ENCODE measurements around the gene ZHX3. TPM values are rescaled to one million over a fixed set of nuclear protein-coding genes. Genes with fewer than 3 reads are reported as not detected.
A peak's percentile ranks its signal among the peaks of the same experiment; 100 is the strongest.
"Not testable (repeated sequence)": the region's sequence is repeated elsewhere in the genome, so short reads cannot be mapped to it uniquely, and the experiment has no call there.

The ZHX3 gene
- total RNA-seq, 8 experiments from 2014 or later = 6.6 to 20.6 (median 13.0) TPM

DNA sequence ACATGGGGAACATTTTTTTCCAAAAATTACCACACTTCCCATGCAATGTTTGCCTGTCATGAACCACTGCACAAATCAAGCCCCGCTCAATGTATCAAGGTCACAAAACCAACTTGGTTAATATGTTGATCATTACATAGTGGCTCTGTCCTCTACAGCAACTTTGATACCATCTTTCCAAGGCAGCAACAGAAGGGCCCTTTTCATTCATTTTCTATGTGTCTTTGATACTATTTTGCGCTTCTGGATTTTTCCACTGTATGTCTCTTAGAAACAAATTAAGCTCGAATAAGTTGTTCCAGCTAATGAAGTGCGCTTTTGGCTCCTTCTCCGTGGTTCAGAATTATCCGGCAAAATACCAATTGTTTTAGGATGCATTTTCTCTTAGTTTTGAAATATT lies 1.5 kb downstream of the ZHX3 start:
- in situ Hi-C loops (cut with MboI; ENCODE audit: low pct_unique_long_range_greater_than_20kb in 2 of 9, low sequenced_read_pairs in 9 of 9, unreplicated experiment in 9 of 9) = no loop called here
- 6 to 94% (median 76%) methylated on average over 2 to 6 of the region's 6 CpGs; no CpG with 5 or more reads in 1 of the 10 experiments for WGBS, 10 experiments
- Histone ChIP-seq H3K4me3 (peak overlapping the region in 2 of 5 donors; percentile 73 to 76), H3K27ac (no peak overlapping the region), H3K4me1 (replicated peaks in 1 of 2) (peaks cover 4 to 9% of the 10 kb centered on the region in 2 donors)
- ATAC-seq (replicated peaks in 6 of 8) = no peak

DNA sequence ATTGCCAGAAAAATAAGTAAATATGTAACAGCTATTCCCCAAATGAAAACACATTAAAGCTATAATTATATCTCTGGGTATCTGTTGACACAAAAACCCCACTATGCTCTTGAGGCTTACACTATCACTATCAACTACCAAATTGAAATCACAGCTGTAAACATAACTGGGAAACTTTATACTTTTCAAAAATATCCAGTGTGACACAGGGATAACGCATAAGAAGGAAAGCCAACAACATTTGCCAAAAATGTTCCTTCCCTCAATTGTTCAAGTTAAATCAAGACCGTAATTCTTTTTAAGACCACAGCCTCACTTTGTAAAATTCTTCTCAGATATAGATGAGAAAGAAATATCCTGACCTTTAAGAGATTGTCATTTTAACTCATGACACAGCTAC lies 3.1 kb downstream of the ZHX3 start:
- H3K27ac ChIP-seq = no peak overlapping the region
- no peak for ATAC-seq (replicated peaks in 6 of 8)
- peaks cover 4 to 9% of the 10 kb centered on the region in 2 donors for H3K4me1 ChIP-seq (replicated peaks in 1 of 2)
- 69 to 100% (median 93%) methylated on average over 1 to 2 of the region's 2 CpGs for WGBS, 10 experiments
- no peak overlapping the region for H3K4me3 ChIP-seq
- in situ Hi-C loops (cut with MboI; ENCODE audit: low pct_unique_long_range_greater_than_20kb in 2 of 9, low sequenced_read_pairs in 9 of 9, unreplicated experiment in 9 of 9) = no loop called here

DNA sequence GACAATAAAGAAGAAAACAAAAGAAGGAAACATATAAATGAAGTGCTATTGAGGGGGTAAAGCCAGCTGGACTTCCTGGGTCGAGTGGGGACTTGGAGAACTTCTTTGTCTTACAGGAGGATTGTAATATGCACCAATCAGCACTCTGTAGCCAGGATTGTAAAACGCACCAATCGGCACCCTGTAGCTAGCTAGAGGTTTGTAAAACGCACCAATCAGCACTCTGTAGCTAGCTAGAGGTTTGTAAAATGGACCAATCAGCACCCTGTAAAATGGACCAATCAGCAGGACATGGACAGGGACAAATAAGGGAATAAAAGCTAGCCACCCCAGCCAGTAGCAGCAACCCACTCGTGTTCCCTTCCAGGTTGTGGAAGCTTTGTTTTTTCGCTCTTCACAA lies 5.5 kb downstream of the ZHX3 start:
- ATAC-seq (replicated peaks in 6 of 8); H3K4me1 ChIP-seq (replicated peaks in 1 of 2); H3K27ac ChIP-seq; in situ Hi-C loops (cut with MboI; ENCODE audit: low pct_unique_long_range_greater_than_20kb in 2 of 9, low sequenced_read_pairs in 9 of 9, unreplicated experiment in 9 of 9); H3K4me3 ChIP-seq: not testable (repeated sequence)
- 60 to 100% (median 88%) methylated on average over 1 to 6 of the region's 6 CpGs for WGBS, 10 experiments

DNA sequence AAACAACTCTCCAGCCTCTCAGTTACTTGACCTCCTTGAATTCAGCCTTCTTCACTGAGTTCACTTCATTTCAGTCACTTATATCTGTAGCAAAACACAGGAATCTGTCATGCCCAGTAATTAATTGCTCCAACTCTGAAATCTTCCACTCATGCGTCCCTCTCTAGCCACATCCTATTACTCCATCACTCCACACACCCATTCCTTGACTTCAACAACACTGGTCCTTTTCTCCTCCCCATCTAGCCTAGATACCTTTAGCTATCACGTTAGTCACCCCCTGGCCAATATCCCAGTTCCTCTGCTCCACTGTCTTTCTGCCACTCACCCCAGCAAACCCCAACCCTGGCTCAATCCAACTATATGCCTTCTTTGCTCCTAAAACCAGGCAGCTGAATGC lies 7.7 kb downstream of the ZHX3 start:
- H3K4me3 ChIP-seq = no peak overlapping the region
- no peak for ATAC-seq (replicated peaks in 6 of 8)
- WGBS, 10 experiments = 25 to 100% (median 83%) methylated on average over 1 to 2 of the region's 2 CpGs; no CpG with 5 or more reads in 2 of the 10 experiments
- no peak overlapping the region for H3K27ac ChIP-seq
- in situ Hi-C loops (cut with MboI; ENCODE audit: low pct_unique_long_range_greater_than_20kb in 2 of 9, low sequenced_read_pairs in 9 of 9, unreplicated experiment in 9 of 9) = no loop called here
- H3K4me1 ChIP-seq (replicated peaks in 1 of 2) = no peaks in the 10 kb centered on the region

DNA sequence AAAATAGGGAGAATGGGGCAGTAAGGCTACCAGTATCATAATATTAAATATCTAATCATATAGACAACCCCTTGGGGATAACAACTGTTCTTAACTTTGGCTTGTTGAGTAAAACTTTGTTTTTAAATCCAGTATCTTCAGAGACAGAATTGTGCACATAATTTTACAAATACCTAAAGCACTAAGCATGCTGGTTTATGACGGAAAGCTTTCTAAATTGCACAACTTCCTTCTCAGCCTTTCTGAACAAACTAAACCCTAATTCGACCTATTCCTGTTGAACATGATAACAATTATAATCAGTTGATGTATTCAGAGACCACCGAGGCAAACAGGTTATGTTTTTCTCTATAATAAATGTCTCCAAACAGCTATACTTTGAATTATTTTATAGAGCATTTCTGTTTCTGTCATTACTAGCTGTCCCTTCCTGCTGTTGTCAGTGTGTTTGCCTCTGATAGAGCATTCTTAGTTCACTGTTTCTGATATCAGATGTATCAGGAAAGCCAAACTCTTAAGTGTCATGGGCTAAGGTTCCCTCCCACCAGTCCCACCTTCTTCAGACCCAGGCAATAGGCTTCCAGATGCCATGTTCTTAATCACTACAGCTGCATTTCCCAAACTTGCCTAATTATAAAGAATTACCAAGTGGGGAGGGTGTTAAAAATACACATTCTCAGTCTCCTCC lies 8.7 kb downstream of the ZHX3 start:
- Histone ChIP-seq H3K4me3 (no peak overlapping the region), H3K27ac (no peak overlapping the region), H3K4me1 (replicated peaks in 1 of 2) (no peaks in the 10 kb centered on the region)
- in situ Hi-C loops (cut with MboI; ENCODE audit: low pct_unique_long_range_greater_than_20kb in 2 of 9, low sequenced_read_pairs in 9 of 9, unreplicated experiment in 9 of 9) = no loop called here
- ATAC-seq (replicated peaks in 6 of 8) = no peak
- 33 to 100% (median 85%) methylated on average over 1 to 3 of the region's 3 CpGs; no CpG with 5 or more reads in 2 of the 10 experiments for WGBS, 10 experiments

DNA sequence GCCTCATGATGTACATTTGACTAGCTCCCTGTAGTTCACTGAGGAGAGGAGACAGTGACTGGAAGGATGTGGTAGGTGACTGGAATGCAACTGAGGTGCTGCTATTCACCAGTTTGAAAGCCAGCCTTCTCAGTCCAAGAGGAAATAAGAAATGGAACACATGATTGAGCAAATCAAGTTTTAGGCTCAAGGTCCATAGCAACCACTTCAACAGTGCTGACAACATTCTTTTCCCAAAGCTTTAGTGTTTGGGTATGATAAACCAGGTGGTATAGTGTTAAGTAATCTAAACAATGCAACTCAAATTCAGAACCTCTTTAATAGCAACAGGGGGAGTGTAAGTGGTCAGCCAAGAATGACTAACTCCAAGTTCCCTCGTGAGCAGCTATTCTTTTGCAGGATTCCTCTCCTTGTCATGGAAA lies 9.2 kb downstream of the ZHX3 start:
- ATAC-seq (replicated peaks in 6 of 8) = peak in 2 of 8 experiments; percentile 32 to 38
- no peak overlapping the region for H3K4me3 ChIP-seq
- in situ Hi-C loops (cut with MboI; ENCODE audit: low pct_unique_long_range_greater_than_20kb in 2 of 9, low sequenced_read_pairs in 9 of 9, unreplicated experiment in 9 of 9) = no loop called here
- H3K27ac ChIP-seq = no peak overlapping the region
- WGBS, 10 experiments = 0 to 80% (median 38%) methylated on average over 1 of the region's 1 CpG; no CpG with 5 or more reads in 5 of the 10 experiments
- H3K4me1 ChIP-seq (replicated peaks in 1 of 2) = no peaks in the 10 kb centered on the region

DNA sequence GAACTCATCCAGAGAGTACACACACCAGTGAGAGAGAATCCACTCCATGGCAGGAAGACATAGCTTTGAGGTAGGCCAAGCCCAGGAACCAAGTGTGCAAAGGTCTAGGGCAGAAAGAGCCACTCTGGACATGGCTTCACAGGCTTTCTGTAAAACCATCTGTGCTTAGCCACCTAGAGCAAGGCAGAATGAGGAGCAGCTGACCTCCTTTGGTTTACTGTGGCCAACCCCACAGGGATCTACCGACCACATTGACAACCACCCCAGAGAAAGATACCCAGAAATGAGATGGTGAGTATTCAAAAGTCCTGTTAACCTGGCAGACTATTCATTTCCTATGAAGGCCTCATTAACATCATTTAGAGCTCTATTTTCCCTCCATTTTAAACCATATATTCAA lies 10.5 kb downstream of the ZHX3 start:
- WGBS, 10 experiments = 80 to 100% (median 100%) methylated on average over 1 of the region's 1 CpG; no CpG with 5 or more reads in 5 of the 10 experiments
- ATAC-seq (replicated peaks in 6 of 8) = no peak
- Histone ChIP-seq H3K4me3 (no peak overlapping the region), H3K4me1 (replicated peaks in 1 of 2) (no peaks in the 10 kb centered on the region), H3K27ac (no peak overlapping the region)
- in situ Hi-C loops (cut with MboI; ENCODE audit: low pct_unique_long_range_greater_than_20kb in 2 of 9, low sequenced_read_pairs in 9 of 9, unreplicated experiment in 9 of 9) = no loop called here

DNA sequence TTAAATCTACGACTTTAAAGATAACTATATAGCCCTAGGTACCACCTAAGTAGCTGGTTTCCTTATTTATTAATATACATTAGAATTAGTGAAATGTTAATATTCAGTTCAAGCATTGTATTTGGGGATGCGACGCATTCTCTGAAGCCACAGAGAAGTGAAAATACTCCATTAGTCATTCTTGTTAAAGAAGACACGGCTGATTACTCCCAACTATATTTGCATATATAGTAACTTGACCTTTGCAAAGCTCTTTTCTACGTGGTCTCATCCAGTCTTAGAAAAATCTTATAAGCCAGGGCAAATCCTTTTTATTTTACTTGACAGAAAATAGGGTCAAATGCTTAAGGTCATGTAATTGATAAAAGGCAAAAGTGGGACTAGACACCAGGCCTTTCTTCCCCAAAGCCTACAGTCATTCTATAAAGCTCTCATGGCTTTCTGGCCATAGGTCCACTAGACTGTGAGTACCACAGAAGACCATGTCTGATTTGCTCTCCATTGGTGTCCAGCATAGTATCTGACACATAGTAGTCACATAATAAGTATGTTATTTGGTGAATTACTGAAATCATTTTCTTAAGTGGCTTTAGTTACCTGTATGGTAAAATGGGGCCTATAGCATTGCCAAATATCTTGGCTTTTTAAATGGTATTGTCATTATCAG lies 11.3 kb downstream of the ZHX3 start:
- Histone ChIP-seq H3K27ac (no peak overlapping the region), H3K4me1 (replicated peaks in 1 of 2) (no peaks in the 10 kb centered on the region), H3K4me3 (no peak overlapping the region)
- ATAC-seq (replicated peaks in 6 of 8) = peak in 2 of 8 experiments; percentile 61 to 79
- 53 to 94% (median 79%) methylated on average over 1 to 5 of the region's 5 CpGs for WGBS, 10 experiments
- in situ Hi-C loops (cut with MboI; ENCODE audit: low pct_unique_long_range_greater_than_20kb in 2 of 9, low sequenced_read_pairs in 9 of 9, unreplicated experiment in 9 of 9) = no loop called here

DNA sequence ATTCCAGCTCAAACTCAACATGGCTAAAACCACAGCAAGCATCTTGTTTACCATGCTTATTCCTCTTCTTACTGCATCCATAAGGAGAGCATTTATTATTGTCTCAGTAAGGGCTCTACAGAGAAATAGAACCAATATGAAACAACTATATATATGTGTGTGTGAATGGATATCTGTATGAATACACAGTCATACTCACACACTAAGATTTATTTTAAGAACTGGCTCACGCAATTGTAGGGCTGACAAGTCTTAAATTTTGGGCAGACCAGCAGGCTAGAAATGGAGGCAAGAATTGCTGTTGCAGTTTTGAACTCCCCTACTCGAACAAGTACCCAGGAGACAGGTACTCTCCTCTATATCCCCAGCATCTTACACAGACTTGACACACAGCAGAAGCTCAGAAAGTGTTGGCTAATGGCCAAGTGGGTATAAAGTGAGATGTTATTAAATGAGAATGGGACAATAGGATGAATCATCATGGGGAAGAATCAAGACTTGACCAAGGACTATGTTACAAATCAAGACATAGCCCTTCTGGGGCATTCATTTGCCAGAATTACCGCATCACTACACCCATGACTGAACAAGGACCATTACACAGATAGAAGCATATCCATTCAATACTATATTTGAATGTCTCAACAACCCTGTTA lies 13.0 kb downstream of the ZHX3 start:
- Histone ChIP-seq H3K4me1 (replicated peaks in 1 of 2) (peaks cover 4 to 11% of the 10 kb centered on the region in 2 donors), H3K27ac (no peak overlapping the region), H3K4me3 (no peak overlapping the region)
- no peak for ATAC-seq (replicated peaks in 6 of 8)
- in situ Hi-C loops (cut with MboI; ENCODE audit: low pct_unique_long_range_greater_than_20kb in 2 of 9, low sequenced_read_pairs in 9 of 9, unreplicated experiment in 9 of 9) = no loop called here
- WGBS, 10 experiments = 80 to 100% (median 100%) methylated on average over 1 to 3 of the region's 3 CpGs; no CpG with 5 or more reads in 2 of the 10 experiments

DNA sequence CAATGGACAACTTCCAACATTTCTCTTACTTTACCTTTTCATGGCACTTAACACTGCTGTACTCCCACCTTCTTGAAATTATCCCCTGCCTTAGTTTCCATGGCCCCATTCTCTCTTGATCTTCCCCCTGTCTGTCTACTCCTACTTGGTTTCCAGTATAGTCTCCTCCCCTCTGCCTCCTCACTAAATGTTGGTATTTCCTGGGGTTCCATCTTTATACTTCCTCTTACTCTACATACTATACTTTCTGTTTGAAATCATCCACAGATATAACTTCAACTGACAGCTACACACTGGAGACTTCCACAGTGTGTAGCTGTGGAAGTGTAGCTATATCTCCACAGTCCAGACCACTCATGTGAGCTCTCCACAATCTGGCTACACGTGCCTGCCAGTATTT lies 13.5 kb downstream of the ZHX3 start:
- Histone ChIP-seq H3K4me1 (replicated peaks in 1 of 2) (peaks cover 4 to 16% of the 10 kb centered on the region in 2 donors), H3K4me3 (no peak overlapping the region), H3K27ac (no peak overlapping the region)
- in situ Hi-C loops (cut with MboI; ENCODE audit: low pct_unique_long_range_greater_than_20kb in 2 of 9, low sequenced_read_pairs in 9 of 9, unreplicated experiment in 9 of 9) = no loop called here
- no peak for ATAC-seq (replicated peaks in 6 of 8)
- 67 to 100% (median 67%) methylated on average over 1 of the region's 1 CpG; no CpG with 5 or more reads in 6 of the 10 experiments for WGBS, 10 experiments

DNA sequence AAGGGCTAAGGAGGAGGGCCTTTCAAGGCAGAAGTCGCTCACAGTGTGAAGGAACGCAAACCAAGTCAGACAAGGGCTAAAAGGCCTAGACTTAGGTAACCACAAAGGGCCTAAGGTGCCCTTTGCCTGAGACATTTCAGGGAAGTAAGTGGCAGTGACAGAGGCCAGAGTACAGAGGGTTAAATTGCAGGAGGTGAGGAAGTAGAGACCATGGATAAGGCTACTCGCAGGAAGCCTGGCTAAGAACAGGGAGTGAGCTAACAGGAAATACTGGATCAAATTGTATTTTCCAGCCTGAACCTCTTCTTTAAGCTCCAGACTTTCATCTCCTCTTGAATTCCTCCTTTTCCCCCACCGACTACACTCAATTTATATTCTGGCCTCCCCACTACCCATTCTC lies 16.6 kb downstream of the ZHX3 start:
- Histone ChIP-seq H3K4me1 (replicated peaks in 1 of 2) (peaks cover 5 to 23% of the 10 kb centered on the region in 2 donors), H3K27ac (no peak overlapping the region), H3K4me3 (no peak overlapping the region)
- in situ Hi-C loops (cut with MboI; ENCODE audit: low pct_unique_long_range_greater_than_20kb in 2 of 9, low sequenced_read_pairs in 9 of 9, unreplicated experiment in 9 of 9) = no loop called here
- 71 to 100% (median 90%) methylated on average over 1 to 4 of the region's 4 CpGs; no CpG with 5 or more reads in 2 of the 10 experiments for WGBS, 10 experiments
- ATAC-seq (replicated peaks in 6 of 8) = no peak

DNA sequence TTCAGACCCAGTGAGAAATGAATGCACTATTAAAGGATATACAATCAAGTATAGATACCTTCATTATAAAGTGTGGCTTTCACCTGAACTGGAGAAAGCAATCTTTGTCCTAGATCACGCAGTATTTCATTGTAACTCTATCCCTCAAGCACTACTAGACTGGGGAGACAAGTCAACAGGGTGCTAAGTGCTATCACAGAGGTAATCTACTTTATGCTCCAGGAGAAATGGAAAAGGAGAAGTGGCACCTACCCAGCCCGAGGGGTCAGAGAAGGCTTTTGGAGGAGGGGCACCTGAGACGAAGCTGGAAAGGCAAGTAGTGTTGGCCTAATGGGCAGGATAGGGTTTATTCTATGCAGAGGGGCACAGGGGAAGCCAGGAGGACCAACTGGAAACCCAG lies 17.1 kb downstream of the ZHX3 start:
- Histone ChIP-seq H3K4me3 (no peak overlapping the region), H3K4me1 (replicated peaks in 1 of 2) (peaks cover 5 to 23% of the 10 kb centered on the region in 2 donors), H3K27ac (no peak overlapping the region)
- in situ Hi-C loops (cut with MboI; ENCODE audit: low pct_unique_long_range_greater_than_20kb in 2 of 9, low sequenced_read_pairs in 9 of 9, unreplicated experiment in 9 of 9) = no loop called here
- WGBS, 10 experiments = 63 to 92% (median 90%) methylated on average over 2 to 3 of the region's 3 CpGs; no CpG with 5 or more reads in 3 of the 10 experiments
- ATAC-seq (replicated peaks in 6 of 8) = no peak

DNA sequence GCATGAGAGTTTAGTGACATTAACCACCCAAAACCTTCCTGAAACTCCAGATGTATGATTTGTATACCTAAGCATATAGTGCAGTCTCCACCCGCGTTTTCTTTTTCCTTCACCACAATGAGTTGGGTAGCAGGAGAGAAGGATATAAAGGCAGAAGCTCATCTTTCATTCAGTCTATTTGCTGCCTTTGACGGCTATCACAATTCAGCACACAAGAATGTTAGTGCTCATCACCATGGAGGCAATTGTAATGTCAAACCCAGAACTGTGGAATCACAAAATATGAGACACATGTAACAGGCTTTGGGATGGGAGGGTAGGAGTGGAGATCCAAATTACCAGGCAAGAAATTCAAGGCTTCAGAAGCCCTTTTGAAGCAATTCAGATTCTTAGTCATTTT lies 17.6 kb downstream of the ZHX3 start:
- ATAC-seq (replicated peaks in 6 of 8) = peak in 6 of 8 experiments; percentile 29 to 83 (median 52)
- H3K27ac ChIP-seq = no peak overlapping the region
- no peak overlapping the region for H3K4me3 ChIP-seq
- 10 to 67% (median 41%) methylated on average over 1 to 3 of the region's 3 CpGs for WGBS, 10 experiments
- in situ Hi-C loops (cut with MboI; ENCODE audit: low pct_unique_long_range_greater_than_20kb in 2 of 9, low sequenced_read_pairs in 9 of 9, unreplicated experiment in 9 of 9) = no loop called here
- H3K4me1 ChIP-seq (replicated peaks in 1 of 2) = peaks cover 5 to 23% of the 10 kb centered on the region in 2 donors

Data from motor neuron (in vitro differentiated cells).